Measurements from ENCODE around the gene SYPL1.

SYPL1 gene

DNA sequence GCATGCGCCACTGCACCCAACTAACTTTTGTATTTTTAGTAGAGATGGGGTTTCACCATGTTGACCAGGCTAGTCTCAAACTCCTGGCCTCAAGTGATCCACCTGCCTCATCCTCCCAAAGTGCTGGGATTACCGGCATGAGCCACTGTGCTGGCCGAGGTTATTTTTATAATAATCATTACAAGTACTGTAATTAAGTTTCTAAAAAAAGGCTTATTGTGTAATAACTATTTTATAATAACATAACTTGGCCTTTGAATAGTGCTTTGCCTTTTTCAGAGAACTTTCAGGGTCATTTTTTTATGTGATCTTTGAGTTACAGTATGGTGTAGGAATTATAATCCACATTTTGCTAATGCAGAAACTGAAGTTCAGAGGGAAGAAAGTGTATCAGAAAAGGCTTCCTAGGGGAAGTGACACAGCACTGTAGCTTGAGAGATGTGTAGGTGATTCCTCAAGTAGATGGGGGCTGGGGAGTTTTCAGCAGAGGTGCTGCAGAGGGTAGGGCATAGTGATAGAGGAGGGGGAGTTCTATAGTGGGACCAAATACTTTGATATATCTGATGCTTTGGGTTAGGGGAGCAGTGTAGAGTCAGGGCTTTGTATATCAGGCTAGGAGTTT, 9.2 kb upstream of the SYPL1 start:
- no peak for DNase-seq (ENCODE audit: low spot score)

DNA sequence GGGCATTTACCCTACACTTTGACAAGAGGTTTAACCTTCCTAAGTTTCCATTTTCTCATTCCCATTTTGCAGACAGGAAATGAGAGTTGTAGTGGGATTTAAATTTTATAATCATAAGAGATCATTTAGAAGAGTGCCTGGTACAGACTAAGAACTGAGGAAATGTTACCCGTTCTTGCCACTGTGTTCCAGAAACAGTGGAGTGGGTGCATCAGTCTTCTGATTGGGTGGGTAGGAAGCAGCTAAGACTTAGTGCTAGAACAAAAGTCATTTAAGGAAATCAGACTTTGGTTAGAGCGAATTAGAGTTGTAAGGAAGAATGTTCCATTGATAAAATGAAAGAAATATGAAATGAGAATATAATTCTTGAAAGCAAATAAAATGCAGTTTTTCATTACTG, 8.4 kb upstream of the SYPL1 start:
- DNase-seq (ENCODE audit: low spot score), result peak; percentile 57

DNA sequence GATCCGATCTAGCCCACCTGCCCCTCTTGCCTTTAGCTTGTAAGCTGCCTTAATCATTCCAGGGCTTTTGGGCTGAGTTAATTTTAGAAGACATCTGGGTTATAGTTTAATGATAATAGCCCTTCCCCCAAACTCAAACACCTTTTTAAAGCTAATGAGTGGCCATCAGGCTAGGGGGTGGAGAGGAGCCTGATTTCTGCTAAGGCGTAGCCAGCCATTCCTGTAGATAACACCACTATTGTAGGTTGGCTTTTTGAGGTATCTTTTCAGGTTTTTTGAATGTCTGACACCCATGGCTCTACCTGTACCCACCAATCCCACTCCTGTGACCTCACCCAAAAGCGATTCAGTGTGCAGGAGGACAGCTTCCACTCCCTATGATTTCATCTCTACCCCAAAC, 7.6 kb upstream of the SYPL1 start:
- no peak for DNase-seq (ENCODE audit: low spot score)

DNA sequence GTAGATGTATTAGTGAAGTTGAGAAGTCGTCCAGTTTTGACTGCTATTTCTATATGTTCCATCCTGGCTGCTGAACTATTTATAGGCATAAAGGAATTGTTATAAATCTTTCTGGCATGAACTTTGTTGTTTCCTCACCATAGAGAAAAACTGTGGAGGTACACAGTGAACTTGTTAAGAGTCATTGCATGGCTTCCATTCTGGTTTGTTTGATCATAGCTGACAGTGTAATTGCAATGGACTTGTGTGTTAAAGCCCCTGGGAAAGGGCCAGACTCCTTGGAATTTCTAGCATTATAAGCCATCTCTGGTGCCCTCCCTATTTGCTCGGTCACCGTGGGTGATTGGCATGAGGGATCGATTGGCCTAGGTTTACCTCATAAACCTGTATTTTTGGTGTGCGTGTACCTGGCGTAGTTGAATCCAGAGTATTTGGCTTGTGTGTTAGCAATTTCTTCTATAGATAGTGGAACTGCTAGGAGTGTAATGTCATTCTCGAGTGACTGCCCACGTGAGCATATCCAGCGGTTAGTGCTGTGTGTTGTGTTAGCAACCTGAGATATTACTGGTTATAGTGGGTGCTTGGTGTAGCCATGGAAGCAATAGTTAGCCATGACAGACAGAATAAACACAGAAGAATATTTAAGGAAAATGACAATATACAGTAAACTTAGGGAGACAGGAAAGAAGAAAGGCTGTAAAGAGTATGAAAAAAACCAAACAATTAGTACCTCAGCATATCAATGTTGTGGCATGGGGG, 5.9 kb upstream of the SYPL1 start:
- DNase-seq (ENCODE audit: low spot score), result no peak

DNA sequence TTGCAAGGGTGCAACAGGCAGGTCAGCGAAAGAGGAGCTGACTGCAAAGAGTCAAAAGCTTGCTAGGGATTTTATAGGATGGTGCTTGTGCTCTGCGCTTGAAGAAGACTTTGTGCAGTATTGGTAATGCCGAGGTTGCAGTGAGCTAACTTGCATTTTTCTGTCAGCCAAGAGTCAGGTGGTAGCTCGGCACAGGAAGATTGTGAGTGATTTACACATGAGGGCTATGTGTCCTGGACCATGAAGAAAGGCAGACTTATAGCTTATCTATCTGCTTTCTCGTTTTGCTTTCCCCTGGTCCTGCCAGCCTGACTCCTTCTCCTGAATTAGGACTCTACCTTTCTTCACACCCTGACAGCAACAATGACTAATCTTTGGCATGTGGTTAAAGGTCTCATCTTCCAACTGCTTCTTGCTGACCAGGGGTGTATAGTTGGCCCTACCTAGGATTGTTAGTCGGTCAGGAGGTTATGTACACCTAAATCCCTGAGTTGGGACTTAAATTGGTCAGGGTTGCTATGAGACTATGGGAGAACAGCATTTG, 4.1 kb upstream of the SYPL1 start:
- no peak for DNase-seq (ENCODE audit: low spot score)

DNA sequence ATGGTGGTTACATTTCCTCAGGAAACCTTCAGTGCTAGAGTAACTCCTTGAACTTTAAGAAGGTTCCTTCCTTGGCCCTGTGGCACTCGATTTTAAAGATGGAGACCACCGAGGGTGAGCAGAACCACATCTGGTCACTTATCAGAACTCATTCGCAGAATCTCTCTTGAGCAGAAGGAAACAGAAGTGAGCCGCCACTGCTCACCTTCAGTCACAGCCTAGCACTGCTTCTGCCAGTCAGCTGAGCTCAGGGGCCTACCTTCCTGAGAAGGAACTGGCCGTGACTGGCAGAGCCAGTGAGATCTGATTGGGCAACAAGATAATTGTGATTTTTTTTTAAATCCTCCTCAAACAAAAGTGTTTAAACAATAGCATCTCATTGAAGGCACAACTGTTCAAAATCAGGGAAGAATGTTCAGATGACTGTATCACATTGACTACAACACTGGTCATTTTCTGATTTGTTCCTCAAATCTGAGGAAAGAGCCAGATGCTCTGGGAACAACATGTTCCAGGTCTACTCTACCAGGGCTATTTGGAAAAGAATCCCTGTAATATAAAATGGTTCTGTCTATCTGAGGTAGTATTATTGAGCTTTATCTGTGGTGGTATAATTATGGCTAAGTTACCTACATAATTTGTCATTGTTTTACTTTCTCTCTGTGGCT, 2.7 kb upstream of the SYPL1 start:
- no peak for DNase-seq (ENCODE audit: low spot score)

DNA sequence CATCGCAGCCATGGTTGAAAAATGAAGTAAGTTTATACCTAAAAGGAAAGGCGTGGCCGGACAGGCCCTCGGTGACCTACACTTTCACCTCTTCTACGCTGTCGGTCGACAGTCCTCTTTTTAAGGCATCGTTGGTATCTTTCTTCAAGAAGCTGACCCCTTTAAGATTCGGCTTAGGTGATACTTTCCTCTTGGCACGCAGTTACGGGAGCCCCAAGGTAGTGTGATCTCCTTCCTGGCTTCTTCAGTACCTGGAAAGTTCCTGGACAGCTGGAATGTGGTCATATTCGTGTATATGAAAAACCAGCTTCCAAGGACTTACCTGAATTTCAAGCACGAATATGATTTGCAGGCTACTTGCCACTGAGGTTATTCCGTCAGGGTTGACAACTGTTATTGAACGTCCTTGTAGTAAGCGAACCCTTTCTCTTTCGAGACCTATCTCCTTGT, 885 bp upstream of the SYPL1 start:
- DNase-seq (ENCODE audit: low spot score), result no peak

DNA sequence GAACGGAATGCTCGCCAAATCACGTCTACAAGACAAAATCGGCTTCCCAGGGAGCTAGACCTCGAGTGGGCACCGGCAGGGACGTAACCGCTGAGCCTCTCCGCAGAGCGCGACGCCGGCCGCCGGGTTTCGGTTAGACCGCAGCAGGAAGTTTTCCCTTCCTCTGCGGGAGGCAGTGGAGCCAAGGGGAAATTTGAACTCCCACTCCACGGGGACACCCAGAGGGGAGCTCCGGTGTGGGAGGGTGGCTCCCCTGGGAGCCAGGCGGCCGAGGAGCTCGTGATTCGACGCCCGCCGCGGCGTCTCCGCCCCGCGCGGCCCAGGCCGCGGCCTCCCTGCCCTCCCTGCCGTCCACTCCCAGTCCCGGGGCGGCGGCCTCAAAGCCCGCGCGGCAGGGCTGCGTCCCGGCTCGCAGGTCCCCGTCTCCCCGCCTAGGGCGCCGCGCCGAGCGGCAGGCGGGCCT, 426 bp downstream of the SYPL1 start:
- no peak for DNase-seq (ENCODE audit: low spot score)

DNA sequence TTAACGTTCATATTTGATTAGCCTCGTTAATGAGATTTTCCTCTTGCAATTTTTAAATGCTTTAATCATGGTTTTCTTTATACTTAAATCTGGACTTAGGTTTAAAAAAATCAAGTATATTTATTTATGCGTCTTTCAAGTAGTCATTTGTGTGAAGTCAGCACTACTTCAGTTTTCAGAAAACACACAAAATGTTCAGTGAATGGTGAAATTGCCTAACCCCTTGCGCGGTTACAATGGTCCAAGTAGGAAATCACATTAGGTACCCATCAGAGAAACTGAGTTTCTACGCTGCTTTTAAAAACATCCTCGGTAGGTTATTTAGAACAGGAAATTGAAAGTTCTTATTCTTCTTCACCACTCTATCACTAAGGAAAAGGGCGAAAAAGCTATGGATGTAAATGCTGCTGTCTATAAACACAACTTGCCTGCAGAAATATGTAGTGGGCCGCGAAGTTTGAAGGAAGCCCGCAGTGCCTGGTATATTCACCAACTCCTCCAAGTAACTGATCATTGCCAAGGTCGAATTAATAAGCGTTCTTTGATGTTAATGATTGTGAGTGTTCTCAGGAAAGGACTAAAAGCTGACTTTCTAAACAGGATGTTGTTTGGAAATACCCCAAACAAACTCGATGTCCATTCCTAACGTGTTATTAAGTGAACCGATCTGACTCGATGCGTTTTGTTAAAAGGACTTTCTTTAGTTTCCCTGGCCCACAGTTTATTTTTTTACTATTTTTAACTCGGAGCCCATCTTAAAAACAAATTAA, 1.0 kb downstream of the SYPL1 start:
- peak; percentile 40 for DNase-seq (ENCODE audit: low spot score)

DNA sequence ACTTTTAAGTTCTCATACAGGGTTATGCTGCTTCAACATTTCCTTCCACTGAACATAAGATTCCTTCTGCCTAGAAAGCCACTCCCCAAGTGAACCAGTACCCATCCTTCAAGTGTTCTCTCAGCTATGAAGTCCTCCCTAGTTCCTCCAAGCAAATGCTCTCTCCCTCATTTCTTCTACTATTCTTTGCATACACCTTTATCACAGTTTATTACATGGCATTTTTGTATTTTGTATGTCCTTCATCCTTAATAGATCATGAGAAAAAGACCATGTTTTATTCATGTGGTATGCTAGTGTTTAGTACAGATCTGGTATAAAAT, 1.9 kb downstream of the SYPL1 start:
- DNase-seq (ENCODE audit: low spot score), result no peak

DNA sequence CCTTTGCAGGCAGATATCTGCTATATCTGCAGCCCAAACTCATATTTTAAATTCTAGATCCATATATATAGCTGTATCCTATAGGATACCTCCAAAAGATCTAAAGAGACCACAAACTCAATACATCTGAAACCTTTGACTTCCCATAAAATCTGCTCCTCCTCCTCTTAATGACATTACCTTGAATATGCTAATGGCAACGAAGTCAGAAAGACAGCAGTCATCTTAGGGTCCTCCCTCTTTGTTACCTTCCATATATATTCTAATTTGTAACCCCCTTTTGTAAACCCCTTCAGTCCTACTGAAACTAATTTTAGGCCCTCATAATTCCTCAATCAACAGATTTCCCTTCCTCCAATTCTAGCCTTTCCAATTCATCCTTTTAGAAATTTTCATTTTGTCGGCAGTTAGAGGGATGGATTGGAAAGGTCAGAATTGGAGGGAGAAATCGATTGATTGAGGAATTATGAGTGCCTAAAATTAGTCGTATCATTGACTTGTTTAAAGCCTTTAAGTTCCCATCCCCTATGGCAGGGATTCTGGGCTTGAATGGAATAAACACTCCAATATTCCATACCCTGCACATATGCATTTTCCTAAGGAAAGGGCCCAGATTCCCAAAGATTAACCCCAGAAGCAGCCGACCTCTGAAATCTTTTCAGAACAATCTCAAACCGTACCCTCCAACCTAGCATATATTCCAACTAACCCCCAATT, 2.4 kb downstream of the SYPL1 start:
- DNase-seq (ENCODE audit: low spot score), result no peak

DNA sequence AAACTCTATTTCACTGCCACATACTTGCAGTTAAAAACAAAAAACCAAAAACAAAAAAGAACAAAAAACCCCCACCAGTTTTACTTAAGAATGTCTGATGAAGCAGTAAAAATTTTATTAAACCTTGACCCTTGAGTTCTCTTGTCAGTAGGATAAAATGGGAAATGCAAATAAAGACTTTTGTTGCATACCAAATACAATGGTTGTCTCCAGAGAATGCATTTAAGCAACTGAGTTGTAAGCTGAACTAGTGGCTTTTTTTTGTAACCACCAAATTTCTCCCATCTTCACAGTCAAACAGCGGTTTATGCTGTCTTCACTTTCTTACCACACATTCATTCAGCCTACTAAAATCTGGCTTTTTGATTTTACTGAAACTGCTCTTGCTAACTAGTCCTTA, 3.1 kb downstream of the SYPL1 start:
- no peak for DNase-seq (ENCODE audit: low spot score)

DNA sequence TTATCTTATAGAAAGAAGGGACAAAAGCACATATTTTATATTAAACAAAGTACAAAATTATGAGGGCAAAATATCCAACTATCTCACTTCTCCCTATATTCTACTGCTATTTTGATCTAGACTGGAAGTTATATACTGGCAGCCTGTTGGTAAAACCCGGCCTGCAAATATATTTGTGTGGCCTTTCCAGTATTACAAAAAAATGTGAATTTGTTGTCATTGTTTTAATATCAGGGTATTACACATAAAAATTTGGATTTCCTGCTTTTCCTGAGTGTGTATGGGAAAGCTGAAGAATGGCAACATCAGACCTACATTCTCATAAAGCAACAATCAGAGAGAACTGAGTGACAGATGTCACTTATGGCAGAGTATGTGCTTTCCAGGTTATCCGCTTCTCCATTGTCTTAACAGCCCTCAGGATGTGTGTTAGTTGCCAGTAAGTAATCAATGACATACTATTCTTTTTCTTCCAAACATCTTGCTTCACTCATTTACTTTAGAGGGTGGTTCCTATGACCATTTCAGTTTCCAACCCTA, 7.3 kb downstream of the SYPL1 start:
- DNase-seq (ENCODE audit: low spot score), result no peak

DNA sequence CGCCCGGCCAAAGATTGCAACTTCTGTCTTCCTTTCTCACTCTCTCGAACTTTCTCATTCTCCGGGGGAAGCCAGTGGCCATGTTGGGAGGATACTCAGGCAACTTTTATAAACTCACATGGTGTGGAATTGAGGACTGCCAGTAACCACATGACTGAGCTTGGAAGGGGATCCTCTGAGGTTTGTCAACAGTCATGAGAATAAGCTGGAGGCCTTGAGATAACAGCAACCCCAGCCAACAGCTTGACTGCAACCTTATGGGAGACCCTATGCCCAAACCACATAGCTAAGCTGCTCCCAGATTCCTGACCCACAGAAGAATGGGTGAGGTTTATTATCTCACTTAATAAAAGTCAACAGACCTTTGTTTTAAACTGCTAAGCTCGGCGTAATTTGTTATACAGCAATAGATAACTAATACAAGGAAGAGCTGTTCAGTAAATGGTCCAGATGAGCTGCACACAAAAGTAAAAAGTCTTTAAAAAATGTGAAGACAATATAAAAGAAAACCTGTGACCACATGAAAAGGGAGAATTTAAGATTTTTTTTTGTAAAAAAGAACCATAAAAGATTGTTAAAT, 9.6 kb downstream of the SYPL1 start:
- no peak for DNase-seq (ENCODE audit: low spot score)

DNA sequence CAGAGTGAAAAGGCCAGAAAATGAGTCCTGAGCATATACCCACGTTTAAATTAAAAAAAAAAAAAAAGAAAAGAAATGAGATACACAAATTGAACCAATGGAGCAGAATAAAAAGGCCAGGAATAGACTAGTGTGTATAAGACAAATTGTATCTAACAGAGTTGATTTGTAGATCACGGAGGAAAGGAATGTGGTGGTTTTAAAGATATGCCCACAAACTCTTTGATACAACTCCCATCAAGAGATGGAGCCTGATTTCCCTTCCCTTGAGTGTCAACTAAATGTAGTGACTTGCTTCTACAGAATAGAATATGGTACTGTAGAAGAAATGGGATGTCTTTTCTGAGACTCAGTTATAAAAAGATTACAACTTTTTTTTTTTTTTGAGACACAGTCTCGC, 10.4 kb downstream of the SYPL1 start:
- no peak for DNase-seq (ENCODE audit: low spot score)

DNA sequence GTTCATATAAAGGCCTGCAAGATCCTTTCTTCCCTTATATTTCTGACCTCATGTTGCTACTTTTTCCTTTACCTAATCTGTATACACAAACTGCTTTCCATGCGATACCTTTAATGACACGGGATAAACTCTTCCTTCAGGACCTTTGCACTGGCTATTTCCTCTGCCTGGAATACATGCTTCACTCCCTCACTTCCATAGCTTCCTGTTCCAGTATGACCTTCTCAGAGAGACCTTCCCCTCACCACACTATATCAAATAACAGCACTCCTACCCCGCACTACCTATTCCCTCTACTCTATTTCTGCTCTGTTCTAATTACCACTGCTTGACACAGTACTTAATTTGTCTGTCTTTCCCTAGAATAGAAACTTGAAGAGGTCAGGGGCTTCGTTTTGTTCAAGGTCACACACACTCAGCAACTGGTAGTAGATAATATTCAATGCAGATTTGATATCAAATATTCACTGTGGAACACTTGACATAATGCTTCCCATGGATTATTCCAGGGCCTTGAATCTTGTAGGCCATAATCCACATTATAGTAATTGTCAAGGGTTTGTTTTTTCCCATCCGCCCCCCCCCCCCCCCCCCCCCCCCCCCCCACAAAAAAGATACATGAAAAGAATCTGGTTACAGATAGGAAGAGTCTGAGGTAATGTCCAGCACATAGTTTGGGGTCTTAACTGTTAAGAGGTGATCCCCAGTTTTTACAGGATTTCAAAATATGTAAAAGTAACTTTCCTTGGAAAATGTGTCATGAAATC, 11.1 kb downstream of the SYPL1 start:
- no peak for DNase-seq (ENCODE audit: low spot score)

DNA sequence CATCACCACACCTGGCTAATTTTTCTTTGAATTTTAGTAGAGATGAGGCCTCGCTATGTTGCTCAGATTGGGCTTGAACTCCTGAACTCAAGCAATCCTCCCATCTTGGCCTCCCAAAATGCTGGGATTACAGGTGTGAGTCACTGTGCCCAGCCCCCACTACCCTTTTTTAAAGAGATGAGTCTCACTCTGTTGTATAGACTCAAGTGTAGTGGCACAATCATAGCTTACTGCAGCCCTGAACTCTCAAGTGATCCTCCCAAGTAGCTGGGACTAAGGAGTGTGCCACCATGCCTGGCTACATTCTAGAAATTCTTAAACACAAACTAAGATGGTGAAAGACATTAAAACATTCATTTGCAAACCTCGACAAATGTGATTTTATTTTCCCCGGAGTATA, 12.6 kb downstream of the SYPL1 start:
- no peak for DNase-seq (ENCODE audit: low spot score)

DNA sequence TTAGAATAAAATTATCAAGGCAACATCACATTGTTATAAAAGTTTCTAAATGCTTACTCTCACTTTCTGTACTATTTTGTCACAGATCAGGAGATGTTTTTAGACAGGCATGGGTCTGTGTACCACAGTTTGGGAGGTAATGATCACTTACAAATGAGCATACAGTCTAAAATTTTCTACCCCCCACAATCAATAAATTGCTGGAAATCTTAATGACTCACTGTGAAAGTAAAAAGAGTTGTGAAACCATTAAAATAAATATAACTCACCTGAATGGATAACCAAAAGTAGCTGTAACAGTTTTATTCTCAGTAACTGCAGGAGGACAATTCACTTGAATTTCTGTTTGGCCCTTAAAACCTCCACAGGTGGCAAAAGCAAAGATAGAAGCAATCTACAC, 13.2 kb downstream of the SYPL1 start:
- no peak for DNase-seq (ENCODE audit: low spot score)

DNA sequence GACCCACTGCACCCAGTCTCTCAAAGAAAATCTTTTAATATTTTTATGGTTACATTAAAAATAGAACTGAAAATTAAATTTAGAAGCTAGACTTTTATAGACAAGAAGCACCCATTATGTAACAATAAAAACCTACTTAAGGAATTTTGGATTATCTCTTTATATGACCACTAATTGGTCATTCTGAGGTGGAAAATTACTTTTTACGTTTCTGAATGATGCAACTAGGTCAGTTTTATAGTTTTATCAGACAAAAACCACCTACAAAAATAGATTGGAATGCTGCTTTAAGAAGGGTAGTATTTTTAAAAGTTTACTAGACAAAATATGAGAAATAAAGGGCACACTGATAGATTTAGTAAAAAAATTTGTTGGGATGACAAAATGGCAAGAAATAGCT, 16.5 kb downstream of the SYPL1 start:
- no peak for DNase-seq (ENCODE audit: low spot score)

DNA sequence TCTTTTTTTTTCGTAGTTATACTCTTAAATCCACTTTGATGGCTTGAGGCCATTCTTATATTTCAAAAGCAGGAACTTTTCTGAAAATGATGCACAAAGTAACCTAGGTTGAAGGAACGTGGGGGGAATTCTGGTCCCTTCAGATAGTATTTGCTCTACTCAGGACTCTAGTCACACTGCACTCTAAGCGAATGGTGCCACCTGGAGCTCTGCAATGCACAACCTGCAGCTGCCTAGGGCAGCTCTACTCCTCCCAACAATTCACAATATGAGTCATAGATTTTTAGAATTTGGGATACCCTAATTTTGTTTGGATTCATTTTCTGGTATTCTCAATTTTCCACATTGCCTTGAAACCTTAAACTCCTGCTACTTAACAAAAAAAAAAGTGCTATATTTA, 17.3 kb downstream of the SYPL1 start:
- no peak for DNase-seq (ENCODE audit: low spot score)
